PC-3 (cell line): ENCODE results near the gene EIF4A2.

ENCODE experiments used
- EZH2 ChIP-seq: fragments of 300-600 bp; sonication (generic); IDR thresholded peaks from one replicate; pipeline ENCODE4 v1.6.1; 2017; ENCODE audit warnings: antibody characterized with exemption, mild to moderate bottlenecking, low read length; ENCODE audit not compliant: unreplicated experiment
- TF ChIP-seq, protein P1 (sequence below): fragments of 300-600 bp; sonication (generic); conservative IDR thresholded peaks from 2 replicates; pipeline ENCODE4 v1.5.1; 2017; ENCODE audit warnings: antibody characterized with exemption, low read depth, mild to moderate bottlenecking, low read length

DNA sequence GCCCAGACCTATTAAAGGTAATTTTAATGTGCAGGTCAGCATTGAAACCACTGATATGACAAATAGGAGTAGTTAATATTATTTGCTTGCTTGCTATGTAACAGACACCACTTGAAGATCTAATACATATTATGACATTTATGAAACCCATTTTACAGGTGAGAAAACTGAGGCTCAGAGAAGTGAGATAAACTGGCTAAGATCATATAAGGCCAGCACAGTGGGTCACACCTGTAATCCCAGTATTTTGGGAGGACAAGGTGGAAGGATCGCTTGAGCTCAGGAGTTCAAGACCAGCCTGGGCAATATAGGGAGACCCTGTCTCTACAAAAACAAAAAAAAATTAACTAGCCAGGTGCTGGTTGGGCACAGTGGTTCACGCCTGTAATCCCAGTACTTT lies 33.1 kb upstream of the EIF4A2 start:
- TF ChIP-seq, protein P1, sequence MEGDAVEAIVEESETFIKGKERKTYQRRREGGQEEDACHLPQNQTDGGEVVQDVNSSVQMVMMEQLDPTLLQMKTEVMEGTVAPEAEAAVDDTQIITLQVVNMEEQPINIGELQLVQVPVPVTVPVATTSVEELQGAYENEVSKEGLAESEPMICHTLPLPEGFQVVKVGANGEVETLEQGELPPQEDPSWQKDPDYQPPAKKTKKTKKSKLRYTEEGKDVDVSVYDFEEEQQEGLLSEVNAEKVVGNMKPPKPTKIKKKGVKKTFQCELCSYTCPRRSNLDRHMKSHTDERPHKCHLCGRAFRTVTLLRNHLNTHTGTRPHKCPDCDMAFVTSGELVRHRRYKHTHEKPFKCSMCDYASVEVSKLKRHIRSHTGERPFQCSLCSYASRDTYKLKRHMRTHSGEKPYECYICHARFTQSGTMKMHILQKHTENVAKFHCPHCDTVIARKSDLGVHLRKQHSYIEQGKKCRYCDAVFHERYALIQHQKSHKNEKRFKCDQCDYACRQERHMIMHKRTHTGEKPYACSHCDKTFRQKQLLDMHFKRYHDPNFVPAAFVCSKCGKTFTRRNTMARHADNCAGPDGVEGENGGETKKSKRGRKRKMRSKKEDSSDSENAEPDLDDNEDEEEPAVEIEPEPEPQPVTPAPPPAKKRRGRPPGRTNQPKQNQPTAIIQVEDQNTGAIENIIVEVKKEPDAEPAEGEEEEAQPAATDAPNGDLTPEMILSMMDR: no peak
- no peak for TF ChIP-seq EZH2
